GM19351 (cell line): ENCODE results near the gene KPNB1.

Experiments
- ATAC-seq: cut with Tn5 transposase; IDR thresholded peaks from one replicate; pipeline ENCODE4 v1.9.1; 2021; ENCODE audit warnings: mild to moderate bottlenecking, moderate library complexity; ENCODE audit not compliant: unreplicated experiment

Gene KPNB1

DNA sequence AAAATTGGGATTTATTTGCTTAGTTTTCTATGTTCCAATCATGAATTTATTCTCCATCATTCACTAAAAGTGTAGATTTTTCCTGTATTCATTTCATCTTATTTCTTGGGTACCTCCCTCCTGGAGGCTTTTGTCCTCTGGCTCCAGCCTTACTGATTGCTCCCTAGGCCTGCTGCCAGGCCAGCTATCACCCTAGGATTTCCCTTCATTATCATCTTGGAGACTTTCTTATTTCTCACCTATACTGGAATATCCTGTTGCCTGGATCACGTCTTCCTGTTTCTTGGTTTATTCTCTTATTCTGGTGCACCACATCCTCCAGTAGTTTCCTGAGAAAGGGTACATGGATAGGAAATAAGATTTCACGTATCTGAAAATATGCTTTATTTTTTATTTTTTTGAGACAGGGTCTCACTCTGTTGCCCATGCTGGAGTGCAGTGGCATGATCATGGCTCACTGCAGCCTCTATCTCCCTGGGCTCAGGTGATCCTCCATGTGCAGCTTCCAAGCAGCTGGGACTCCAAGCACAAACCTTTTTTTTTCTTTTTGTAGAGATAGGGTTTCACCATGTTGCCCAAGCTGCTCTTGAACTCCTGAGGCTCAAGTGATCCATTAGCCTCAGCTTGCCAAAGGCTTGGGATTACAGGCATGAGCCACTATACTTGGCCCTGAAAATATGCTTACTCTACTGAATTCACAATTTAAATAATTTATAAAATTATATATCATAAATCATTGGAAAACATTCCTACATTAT is 13.3 kb upstream of the KPNB1 start:
- ATAC-seq, result no peak

DNA sequence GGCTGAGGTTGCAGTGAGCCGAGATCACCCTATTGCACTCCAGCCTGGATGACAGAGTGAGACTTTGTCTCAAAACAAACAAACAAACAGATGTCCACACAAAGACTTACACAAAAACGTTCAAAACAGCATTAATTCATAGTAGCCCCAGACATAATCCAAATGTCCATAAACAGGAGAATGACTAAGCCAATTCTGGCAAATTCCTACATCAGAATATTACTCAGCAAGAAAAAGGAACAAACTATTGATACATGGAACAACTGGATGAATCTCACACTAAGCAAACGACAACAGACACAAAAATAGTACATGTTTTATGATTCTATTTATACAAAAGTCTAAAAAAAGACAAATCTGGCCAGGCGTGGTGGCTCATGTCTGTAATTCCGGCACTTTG is 10.8 kb upstream of the KPNB1 start:
- no peak for ATAC-seq

DNA sequence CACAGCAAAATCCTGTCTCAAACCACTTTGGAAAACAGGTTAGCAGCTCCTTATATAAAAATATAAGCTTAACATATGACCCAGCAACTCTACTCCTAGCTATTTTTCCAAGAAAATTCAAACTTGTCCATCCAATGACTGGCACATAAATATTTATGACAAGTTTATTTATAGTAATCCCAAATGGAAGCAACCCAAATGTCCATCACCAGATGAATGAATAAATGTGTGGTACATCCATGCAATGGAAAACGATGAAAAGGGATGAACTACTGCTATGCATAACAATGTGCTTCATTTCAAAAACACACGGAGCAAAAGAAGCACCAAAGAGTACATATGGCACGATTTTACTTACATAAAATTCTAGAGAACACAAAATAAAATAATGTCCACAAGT is 9.6 kb upstream of the KPNB1 start:
- ATAC-seq, result no peak

DNA sequence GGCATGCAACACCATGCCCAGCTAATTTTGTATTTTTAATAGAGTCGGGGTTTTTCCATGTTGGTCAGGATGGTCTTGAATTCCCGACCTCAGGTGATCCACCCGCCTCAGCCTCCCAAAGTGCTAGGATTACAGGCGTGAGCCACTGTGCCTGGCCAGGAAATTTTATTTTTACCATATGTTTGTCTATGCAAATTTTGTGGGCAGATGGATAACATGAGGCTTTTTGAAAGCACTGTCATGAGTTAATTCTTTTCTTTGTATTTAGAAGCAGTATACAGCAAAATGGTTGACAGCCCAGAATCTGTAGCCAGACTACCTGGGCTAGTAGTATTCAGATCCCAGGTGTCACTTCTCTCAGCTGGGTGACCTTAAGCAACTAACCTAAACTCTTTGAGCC is 8.5 kb upstream of the KPNB1 start:
- ATAC-seq, result no peak

DNA sequence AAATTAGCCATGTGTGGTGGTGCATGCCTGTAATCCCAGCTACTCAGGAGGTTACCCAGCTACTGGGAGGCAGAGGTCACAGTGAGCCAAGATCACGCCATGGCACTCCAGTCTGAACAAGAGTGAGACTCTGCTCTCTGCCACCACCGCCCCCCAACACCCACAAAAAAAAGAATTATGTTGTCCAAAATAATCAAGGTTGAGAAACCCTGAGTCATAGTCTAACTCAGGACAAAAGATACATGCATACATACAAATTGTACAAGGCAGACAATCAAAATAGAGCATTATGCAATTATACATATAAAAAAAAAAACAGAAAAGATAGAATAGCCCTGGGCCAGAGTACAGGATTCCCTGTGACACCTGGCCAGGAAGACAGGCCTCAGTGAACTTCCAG is 6.6 kb upstream of the KPNB1 start:
- ATAC-seq, result no peak

DNA sequence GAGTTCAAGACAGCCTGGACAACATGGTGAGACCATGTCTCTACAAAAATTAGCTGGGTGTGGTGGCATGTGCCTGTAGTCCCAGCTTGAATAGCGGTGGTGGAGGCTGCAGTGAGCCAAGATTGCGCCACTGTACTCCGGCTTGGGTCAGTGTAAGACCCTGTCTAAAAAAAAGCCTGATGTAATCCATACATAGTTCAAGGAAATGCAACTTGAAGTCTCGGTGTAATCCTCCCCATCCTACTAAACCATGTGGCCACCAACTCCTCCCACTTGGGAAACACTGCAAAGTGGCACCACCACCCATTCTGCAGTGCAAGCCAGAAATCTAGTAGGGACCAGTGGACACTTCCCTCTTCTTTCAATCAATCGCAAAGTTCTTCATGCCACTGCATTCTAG is 5.4 kb upstream of the KPNB1 start:
- ATAC-seq, result no peak

DNA sequence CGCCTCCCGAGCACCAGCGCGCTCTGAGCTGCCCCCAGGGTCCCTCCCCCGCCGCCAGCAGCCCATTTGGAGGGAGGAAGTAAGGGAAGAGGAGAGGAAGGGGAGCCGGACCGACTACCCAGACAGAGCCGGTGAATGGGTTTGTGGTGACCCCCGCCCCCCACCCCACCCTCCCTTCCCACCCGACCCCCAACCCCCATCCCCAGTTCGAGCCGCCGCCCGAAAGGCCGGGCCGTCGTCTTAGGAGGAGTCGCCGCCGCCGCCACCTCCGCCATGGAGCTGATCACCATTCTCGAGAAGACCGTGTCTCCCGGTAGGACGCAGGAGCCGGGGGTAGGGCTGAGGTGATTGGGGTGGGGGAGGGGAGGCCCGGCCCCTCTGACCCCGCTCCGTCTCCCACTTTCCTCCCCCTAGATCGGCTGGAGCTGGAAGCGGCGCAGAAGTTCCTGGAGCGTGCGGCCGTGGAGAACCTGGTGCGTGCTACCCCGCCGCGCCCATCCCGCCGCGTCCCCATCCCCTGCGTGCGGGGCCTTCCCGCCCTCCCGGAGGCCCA is 329 bp downstream of the KPNB1 start:
- ATAC-seq, result no peak

DNA sequence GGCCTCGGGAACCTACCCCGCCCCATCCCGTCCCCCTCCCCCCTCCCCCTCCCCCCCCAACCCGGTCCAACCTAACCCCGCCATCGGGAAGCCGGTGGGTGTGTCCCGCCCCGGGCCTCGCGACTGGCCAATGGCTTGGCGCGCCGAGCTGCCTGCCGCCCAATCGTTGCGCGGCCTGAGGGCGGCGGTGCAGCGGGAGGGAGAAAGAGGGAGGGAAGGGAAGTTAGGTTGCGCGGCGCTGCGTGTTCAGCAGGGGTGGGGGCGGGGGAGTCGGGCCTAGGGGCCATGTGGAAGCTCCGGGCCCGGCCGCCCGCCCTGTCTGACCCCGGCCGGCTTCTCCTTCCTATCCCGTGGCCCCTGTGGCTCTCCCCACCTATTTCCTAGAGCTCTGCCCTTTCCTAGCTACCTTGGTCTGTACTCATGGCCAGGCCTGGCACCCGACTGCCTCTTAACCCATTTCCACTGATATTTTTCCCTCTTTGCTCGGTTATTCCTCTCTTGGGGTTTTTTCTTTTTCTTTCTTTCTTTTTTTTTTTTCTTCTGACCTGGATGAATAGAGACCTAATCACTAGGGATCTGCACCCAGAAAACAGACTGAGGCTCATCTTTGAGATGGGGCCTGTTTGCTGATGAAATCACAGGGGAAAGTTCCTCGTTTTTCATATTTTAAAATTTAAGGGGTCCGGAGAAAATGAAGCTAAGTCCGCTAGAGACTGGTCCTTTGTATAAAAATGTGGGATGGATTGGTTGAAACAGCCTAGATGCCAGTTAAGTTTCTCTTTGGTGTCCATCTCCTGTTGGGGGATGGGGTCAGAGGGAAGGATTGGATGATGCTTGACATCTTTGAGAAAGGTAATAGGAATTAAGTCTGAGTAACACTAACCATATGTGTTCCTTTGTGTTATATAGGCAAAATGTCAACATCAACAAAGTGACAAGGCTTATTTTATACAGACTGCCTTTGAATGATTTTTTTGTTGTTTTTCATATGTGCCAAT is 1.1 kb downstream of the KPNB1 start:
- ATAC-seq, result peak; percentile 53

DNA sequence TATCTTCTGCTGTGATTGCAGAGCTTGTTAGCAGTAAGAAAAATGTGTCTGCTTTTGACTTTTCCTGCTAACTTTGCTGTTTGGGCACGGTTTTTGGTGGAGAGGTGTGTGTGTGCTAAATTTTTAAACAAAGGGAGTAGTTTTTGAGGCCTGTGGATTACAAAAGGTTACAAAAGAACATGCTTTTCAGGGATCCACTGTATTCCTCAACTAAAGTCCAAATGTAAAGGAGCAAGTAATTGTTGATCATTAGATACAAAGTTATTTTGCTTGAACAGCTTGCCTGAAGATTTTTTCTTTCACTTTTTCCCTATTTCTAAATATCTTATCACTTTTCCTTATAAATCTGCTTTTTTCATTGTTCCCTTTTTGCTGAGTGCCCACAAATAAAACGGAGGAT is 2.0 kb downstream of the KPNB1 start:
- no peak for ATAC-seq

DNA sequence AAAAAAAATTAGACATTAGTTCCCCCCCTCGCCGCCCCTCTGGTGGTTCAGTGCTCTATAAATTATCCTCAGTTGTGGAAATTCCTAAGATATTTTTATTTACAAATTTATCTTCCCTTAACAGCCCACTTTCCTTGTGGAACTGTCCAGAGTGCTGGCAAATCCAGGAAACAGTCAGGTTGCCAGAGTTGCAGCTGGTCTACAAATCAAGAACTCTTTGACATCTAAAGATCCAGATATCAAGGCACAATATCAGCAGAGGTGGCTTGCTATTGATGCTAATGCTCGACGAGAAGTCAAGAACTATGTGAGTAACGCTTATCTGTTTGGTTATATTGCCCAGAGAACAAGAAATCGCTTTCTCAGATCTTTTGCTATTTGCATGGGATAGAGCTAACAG is 2.9 kb downstream of the KPNB1 start:
- ATAC-seq, result no peak

DNA sequence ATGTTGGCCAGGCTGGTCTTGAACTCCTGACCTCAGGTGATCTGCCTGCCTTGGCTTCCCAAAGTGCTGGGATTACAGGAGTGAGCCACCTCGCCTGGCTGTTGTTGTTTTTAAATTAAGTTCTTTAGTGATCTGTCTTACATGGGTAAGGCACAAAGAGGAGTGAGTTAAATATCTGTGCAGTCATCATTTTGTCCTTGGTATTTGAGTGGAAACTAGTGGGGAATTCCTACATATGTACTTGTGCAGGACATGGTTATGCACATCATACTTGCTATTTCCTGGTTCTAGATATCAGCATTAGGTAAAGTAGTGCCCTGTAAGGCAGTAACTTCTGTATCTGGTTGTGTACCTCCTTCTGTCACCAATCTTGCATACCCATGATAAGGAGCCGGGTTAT is 3.7 kb downstream of the KPNB1 start:
- no peak for ATAC-seq

DNA sequence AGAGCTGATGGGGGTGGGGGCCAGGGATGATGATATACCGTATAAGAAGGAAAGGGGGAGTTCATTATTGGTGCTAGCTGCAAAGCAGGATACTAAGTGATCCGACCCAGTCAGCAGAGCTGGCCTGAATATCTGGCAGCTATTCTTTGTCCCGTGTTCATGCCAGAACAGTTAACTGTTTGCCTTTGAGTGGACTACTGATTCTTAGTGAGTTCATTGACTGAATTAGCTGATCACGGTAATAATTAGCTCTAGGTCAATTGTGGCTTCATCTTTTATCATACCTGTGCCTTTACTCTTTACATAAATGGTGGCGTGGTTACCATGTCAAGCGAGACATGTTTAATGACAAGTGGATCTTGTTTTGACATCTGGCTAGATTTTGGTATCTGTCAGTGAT is 5.3 kb downstream of the KPNB1 start:
- no peak for ATAC-seq

DNA sequence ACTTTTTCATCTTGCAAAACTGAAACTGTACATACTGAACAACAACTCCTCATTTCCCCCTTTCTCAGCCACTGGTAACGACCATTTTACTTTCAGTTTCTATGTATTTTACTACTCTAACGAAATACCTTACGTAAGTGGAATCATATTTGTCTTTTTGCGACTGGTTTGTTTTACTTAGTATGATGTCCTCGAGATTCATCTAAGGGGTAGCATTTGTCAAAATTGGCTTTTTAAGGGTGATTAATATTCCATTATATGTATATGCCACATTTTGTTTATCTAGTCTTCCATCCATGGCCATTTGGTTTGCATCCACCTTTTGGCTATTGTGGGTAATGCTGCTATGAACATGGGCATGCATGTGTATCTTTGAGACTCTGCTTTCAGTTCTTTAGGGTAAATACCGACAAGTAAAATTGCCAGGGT is 10.4 kb downstream of the KPNB1 start:
- ATAC-seq, result no peak

DNA sequence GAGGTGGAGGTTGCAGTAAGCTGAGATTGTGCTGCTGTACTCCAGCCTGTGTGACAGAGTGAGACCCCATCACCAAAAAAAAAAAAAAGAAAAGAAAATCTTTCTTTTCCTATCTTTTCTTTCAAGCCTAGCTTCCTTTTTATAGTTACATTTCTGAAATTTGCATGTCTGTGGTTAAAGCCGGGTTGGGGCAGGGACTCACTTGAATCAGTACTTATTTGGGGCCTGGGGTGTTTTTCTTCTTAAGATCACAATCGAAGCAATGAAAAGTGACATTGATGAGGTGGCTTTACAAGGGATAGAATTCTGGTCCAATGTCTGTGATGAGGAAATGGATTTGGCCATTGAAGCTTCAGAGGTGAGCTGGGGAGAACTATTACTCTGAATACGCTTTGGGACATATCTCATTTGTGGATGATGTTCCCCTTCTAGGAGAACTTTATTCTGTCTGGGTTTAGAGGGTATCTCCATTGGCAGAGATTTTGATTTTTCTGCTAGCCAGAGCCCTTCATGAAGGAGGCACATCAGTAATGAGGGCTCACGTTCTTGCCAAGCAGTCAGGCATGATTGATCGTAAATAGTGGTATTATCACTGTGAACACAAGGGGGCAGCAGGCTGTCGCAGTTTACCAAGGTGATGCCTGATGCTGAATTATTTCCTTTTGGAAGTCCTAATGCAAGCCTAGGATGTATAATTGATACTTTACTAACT is 14.3 kb downstream of the KPNB1 start:
- ATAC-seq, result no peak

DNA sequence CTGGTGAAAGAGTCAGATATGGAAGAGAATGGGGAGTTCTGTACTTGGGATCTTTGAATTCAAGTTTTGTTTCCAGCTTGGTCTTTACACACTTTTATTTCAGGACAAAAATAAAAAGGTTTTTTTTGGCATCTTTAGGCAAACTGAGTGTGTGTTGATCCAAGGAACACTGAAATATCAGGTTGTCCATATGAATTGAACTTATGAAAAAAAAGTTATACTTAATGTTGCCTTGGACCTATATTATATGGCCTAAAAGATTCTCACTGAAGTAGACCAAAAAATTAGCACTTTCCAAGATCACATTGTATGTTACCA is 14.9 kb downstream of the KPNB1 start:
- ATAC-seq, result no peak

DNA sequence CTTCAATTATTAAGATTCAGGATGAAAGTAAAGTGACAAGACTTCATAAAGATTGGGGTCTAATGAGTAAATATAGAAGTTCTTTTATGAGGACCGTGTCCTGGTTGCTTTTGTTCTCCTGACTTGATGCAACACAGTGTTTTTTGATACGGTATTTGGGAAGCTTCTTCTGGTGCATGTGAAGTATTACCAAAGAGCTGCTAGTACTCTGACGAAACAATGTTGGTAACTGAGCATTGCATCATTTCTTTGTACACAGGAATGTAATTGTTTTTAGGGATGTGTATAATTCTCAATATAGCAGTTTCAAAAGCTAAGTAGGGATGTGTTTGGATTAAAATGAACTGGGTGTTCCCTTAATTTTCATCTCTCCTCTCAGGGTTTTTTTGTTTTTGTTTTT is 15.9 kb downstream of the KPNB1 start:
- ATAC-seq, result no peak

DNA sequence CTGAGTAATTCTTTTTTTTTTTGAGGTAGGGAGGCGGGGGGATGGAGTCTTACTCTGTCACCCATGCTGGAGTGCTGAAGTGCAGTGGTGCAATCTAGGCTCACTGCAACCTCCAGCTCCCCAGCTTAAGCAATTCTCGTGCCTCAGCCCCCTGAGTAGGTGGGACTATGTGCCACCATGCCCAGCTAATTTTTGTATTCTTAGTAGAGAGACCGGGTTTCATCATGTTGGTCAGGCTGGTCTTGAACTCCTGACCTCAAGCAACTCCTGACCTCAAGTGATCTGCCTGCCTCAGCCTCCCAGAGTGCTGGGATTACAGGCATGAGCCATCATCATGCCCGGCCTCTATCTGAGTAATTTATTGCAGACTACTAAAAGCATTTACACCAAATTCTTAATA is 19.4 kb downstream of the KPNB1 start:
- ATAC-seq, result no peak

DNA sequence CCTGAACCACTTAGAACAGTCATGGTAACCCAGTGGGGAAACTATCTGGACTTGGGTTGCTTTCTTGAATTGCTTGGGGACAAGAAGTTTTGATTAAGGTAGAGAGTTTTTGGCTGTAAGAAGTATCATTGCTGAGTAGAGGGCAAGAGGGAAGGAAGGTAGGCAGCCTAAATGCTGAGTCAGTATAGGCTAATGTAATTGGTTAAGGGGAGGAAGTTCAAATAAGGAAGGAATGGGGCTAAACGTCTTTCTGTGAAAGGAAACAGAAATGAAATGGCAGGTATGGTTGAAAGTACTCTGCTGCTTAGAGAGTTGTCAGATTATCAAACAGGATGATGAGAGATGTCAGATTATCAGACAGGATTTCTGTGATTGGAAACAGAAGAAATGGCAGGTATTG is 20.3 kb downstream of the KPNB1 start:
- no peak for ATAC-seq

DNA sequence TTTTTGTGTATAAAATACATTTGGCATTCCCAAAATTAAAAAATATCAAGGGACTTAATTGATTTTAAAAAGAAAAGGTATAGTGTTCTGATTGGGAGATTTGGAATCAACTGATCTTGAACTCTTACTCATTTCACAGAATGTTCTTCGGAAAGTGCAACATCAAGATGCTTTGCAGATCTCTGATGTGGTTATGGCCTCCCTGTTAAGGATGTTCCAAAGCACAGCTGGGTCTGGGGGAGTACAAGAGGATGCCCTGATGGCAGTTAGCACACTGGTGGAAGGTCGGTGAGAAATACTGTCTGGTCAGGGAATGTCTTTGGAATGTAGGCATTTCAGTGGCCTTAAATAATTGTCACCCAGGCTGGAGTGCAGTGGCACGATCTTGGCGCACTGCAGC is 24.8 kb downstream of the KPNB1 start:
- ATAC-seq, result no peak

DNA sequence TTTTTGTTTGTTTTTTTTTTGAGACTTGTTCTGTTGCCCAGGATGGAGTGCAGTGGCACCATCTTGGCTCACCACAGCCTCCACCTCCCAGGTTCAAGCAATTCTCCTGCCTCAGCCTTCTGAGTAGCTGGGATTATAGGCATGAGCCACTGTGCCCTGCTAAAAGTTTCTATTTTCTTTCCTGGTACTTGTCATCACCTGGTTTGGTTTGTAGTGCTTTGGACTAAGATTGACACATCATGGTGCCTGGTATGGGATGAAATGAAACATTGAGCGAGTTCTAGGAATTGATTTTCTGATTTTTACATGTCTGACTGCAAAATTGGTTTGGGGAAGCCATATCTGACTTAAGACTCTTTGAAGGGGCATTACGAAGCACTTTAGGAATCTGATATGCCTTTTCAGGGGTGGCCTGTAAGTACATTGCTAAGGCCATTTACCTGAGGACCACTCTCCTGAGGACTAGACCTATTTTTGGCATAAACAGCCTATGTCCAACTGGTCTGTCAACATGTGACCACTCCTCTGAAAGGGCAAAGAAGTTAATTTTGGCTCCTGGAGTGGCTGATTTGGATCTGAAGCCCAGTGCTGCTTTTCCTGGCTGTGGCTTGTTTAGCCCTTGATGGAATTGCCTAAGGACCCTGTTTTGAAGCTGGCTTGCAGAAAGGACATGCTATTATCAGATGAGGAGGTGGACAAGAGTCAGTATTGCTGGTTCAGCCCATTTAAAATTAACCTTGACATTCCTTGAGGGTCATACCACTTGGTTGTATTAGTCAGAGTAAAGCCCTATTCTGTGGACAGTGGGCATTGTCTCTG is 25.9 kb downstream of the KPNB1 start:
- no peak for ATAC-seq

DNA sequence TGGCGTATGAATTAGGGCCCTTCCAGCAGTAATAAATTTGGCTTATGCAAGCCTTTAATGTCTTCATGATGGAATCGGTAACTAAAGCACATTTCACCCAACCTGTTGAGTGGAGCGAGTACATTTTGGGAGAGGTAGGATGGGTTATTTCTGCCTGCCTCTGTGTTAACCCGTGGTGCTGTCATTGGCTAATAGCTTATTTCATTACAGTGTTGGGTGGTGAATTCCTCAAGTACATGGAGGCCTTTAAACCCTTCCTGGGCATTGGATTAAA is 26.4 kb downstream of the KPNB1 start:
- ATAC-seq, result no peak
